ENCODE data around the gene UBE2D1. TPM values are rescaled to one million over a fixed set of nuclear protein-coding genes. Genes with fewer than 3 reads are reported as not detected.

The UBE2D1 gene
- total RNA-seq, 1 donor from 2014 or later: 15.6 TPM

DNA sequence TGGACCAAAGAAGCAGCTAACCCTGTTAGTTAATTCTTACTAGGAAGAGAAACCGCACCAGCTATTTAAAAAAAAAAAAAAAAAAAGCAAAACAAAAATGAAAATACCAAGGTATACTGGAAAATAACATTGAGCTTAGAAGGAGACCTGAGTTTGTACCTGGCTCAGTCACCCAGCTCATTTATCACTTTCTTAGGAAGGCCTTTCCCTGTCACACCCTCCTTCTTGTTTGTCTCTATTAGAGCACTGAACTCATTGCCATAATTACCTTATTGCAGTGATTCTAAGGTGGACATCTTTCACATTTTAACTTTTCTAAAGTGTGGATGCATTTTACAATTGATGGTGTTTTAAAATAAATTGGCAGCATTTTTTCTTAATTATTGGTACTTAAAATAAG, 24.1 kb downstream of the UBE2D1 start:
- no peak for DNase-seq (ENCODE audit: low read depth)
- TF ChIP-seq, protein P1, sequence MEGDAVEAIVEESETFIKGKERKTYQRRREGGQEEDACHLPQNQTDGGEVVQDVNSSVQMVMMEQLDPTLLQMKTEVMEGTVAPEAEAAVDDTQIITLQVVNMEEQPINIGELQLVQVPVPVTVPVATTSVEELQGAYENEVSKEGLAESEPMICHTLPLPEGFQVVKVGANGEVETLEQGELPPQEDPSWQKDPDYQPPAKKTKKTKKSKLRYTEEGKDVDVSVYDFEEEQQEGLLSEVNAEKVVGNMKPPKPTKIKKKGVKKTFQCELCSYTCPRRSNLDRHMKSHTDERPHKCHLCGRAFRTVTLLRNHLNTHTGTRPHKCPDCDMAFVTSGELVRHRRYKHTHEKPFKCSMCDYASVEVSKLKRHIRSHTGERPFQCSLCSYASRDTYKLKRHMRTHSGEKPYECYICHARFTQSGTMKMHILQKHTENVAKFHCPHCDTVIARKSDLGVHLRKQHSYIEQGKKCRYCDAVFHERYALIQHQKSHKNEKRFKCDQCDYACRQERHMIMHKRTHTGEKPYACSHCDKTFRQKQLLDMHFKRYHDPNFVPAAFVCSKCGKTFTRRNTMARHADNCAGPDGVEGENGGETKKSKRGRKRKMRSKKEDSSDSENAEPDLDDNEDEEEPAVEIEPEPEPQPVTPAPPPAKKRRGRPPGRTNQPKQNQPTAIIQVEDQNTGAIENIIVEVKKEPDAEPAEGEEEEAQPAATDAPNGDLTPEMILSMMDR (conservative IDR thresholded peaks at IDR 0.05; ENCODE audit: low read depth, low read length): no peak
- no peak overlapping the region for H3K4me3 ChIP-seq (ENCODE audit: low read depth, low read length)

DNA sequence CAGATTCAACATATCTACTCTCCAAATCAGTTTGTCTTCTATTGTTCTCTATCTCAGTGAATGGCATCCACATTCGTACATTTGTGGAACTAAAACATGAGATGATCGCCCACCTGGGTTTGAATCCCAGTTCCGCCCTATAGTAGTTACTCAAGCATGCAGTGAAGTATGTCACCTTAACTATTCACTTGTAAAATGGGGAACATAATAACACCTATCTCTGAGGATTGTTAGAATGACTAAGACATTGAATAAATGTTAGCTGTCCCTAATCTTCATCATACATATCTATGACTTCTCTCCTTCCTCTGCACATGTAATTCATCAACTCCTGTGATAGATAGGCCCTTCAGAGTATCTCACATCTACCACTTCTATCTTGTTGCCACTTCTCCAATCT, 24.7 kb downstream of the UBE2D1 start:
- H3K4me3 ChIP-seq (ENCODE audit: low read depth, low read length): no peak overlapping the region
- TF ChIP-seq, protein P1 (conservative IDR thresholded peaks at IDR 0.05; ENCODE audit: low read depth, low read length): no peak
- DNase-seq (ENCODE audit: low read depth): no peak

DNA sequence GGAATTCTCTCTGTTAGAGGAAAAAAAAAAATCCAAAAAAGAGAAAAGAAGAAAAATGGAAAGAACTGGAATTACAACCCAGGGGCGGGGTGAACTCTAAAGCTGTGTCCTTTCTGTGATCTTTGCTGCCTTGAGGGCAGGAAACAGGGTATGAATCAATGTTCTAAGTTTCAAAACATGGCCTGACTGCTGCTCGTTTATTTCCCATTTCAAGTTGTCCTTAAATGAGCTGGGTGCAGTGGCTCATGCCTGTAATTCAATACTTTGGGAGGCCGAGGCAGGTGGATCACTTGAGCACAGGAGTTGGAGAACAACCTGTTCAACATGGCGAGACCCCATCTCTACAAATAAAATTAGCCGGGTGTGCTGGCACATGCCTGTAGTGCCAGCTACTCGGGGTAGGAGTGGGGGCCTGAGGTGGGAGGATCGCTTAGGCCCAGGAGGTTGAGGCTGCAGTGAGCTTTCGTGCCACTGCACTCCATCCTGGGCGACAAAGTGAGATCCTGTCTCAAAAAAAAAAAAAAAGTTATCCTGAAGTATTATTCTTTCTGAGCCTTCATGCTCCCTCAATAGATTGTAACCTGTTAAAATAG, 25.7 kb downstream of the UBE2D1 start:
- no peak for DNase-seq (ENCODE audit: low read depth)
- TF ChIP-seq, protein P1 (conservative IDR thresholded peaks at IDR 0.05; ENCODE audit: low read depth, low read length): no peak
- no peak overlapping the region for H3K4me3 ChIP-seq (ENCODE audit: low read depth, low read length)

DNA sequence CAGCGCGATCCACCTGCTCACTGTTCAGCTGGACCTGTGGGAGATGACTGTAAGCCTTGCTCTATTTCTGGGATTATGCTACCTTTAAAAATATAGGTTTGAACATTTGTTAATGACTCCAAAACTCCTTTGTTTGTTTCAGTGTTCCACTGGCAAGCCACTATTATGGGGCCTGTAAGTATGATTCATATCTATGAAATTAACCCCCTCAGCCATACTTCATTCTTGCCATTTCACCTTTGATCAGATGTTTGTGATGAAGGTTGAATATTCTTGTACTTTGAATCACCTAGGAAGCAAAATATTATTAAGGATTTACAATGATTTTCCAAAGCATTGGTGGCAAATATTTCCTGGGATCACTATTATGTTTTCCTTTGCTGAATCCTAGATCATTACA, 26.5 kb downstream of the UBE2D1 start:
- DNase-seq (ENCODE audit: low read depth): no peak
- TF ChIP-seq, protein P1 (conservative IDR thresholded peaks at IDR 0.05; ENCODE audit: low read depth, low read length): no peak
- H3K4me3 ChIP-seq (ENCODE audit: low read depth, low read length): no peak overlapping the region

DNA sequence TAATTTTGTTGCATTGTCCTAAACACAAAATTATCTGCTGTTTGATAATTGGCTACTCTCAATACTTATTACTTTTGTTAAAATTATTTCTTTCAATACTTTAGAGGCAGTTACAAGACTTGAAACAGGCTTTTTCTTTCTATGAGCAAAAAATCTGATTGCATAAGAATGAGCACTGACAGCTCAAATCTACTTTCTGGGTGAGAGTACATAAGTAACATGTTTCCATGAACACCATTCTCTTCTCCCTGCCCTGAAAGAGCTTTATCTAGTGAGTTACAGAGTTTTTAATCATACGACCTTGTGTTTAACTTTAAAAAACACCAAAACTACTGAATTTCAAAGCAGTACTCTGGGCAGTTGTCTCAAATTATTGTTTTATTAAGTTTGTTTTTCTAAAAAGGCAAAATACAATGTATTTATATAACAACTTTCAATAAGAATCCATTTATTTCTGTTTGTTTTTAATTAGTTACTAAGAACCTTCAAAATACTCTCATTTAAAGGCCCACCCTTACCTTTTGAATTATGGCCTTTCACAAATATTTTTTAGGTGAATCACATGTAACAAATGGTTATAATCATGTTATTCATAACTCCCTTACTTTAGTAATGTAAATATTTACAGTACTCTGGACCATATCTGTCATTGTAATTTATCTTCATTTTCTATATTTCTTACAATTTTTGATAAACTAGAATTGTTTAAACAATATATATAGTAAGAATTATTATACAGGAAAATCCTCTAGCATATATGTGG, 27.4 kb downstream of the UBE2D1 start:
- TF ChIP-seq, protein P1 (conservative IDR thresholded peaks at IDR 0.05; ENCODE audit: low read depth, low read length): no peak
- DNase-seq (ENCODE audit: low read depth): no peak

DNA sequence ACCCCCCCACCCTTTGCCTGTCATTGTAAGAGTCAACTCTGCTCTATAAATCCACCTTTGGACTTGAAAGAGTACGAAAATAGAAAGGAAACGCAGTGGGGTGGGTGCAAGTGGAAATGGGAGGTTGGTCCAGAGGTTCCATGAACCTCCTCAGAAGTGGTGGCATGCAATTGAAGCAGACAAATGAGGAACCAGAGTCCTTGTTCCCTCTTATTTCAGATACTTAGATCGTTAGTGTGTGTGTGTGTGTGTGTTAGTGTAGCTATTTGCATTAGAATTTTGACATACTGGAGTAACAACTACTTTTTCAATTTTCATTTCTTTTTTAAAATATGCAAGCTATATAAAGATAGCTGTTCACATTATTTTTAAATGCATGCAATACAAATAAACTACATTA, 32.3 kb downstream of the UBE2D1 start:
- TF ChIP-seq, protein P1 (conservative IDR thresholded peaks at IDR 0.05; ENCODE audit: low read depth, low read length): no peak
- DNase-seq (ENCODE audit: low read depth): no peak
- H3K4me3 ChIP-seq (ENCODE audit: low read depth, low read length): no peak overlapping the region

More for the DNA sequence above, 27.4 kb downstream of the UBE2D1 start:
- no peak overlapping the region for H3K4me3 ChIP-seq (ENCODE audit: low read depth, low read length)

DNA sequence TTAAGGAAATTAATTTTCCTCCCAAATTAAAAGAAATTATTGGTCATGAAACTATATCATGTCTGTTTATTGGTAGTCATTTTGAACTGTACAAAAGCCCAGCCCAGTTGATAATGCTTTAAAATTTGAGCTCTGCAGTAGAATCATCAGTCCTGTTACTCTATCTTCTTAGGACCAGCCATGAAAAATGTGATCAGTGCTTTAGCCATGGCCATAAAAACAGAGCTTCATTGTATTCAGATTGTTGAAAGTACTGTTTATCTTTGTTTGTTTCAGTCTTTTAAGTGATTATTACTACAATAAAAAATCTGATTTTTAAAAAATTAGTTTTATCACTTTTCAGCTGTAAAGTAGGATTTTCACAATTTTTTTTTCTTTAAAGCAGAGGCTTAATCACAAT, 36.7 kb downstream of the UBE2D1 start:
- no peak for DNase-seq (ENCODE audit: low read depth)

More for the DNA sequence above, 36.7 kb downstream of the UBE2D1 start:
- TF ChIP-seq, protein P1 (conservative IDR thresholded peaks at IDR 0.05; ENCODE audit: low read depth, low read length): no peak
- H3K4me3 ChIP-seq (ENCODE audit: low read depth, low read length): no peak overlapping the region

Data from epithelial cell of proximal tubule (primary cell).